CD4-positive, alpha-beta T cell (primary cell): ENCODE results near the gene VEPH1. TPM values are rescaled to one million over a fixed set of nuclear protein-coding genes. Genes with fewer than 3 reads are reported as not detected.

Experiments used
- ATAC-seq: fragments of 200-7000 bp; cut with Tn5 transposase; one replicate; pipeline ENCODE4 v1.10.0; 2022; ENCODE audit warnings: mild to moderate bottlenecking; ENCODE audit not compliant: poor library complexity
- CTCF ChIA-PET: fragments of 350-600 bp; sonication (Branson Sonifier 250); formaldehyde crosslinking; loops from one replicate; lab custom pipeline; 2021; ENCODE audit warnings: antibody characterized with exemption, inconsistent platforms; lab: Charles Lee
- POLR2A ChIA-PET: fragments of 350-600 bp; sonication (Branson Sonifier 250); formaldehyde crosslinking; loops from one replicate; lab custom pipeline; 2021; ENCODE audit warnings: antibody characterized with exemption, inconsistent platforms; lab: Charles Lee
- DNase-seq, 14 experiments: peaks; one replicate each; pipeline ENCODE4 v3.0.0-alpha.2; 2013 to 2020; ENCODE audit warnings: mixed read lengths in 2 of 14
- H3K27ac ChIP-seq, 2 donors: one replicate each; pipeline versions ENCODE4 v1.5.1 to v1.7.0; 2013; ENCODE audit warnings: low read length in 2 of 2, low read depth in 1 of 2, mild to moderate bottlenecking in 1 of 2
- H3K27me3 ChIP-seq, 2 experiments: 1 replicate in 1 of 2; 2 replicates in 1 of 2; pipeline versions ENCODE4 v1.6.1 to v1.7.0; 2013; ENCODE audit warnings: low read length in 2 of 2, control low read depth in 1 of 2, mild to moderate bottlenecking in 1 of 2, moderate library complexity in 1 of 2; ENCODE audit not compliant: insufficient read depth in 2 of 2, control insufficient read depth in 1 of 2
- H3K36me3 ChIP-seq: one replicate; pipeline ENCODE4 v1.6.1; 2013; ENCODE audit warnings: low read length, control low read depth; ENCODE audit not compliant: insufficient read depth
- H3K4me1 ChIP-seq: one replicate; pipeline ENCODE4 v1.6.1; 2013; ENCODE audit warnings: low read length, control low read depth; ENCODE audit not compliant: insufficient read depth
- H3K4me3 ChIP-seq: one replicate; pipeline ENCODE4 v1.5.1; 2013; ENCODE audit warnings: mild to moderate bottlenecking, low read length, moderate library complexity
- H3K9me3 ChIP-seq, 2 experiments: 1 replicate in 1 of 2; 2 replicates in 1 of 2; pipeline versions ENCODE4 v1.6.1 to v1.7.0; 2013; ENCODE audit warnings: low read length in 2 of 2, mild to moderate bottlenecking in 2 of 2, control low read depth in 1 of 2, moderate library complexity in 1 of 2; ENCODE audit not compliant: control insufficient read depth in 1 of 2, insufficient read depth in 1 of 2
- H3K27ac Mint-ChIP-seq: one replicate; pipeline ENCODE4 v1.8.0; 2020; ENCODE audit warnings: mixed read lengths
- H3K27me3 Mint-ChIP-seq: one replicate; pipeline ENCODE4 v1.8.0; 2021; ENCODE audit warnings: mixed read lengths
- H3K36me3 Mint-ChIP-seq: one replicate; pipeline ENCODE4 v1.8.0; 2021; ENCODE audit warnings: low read depth, mixed read lengths
- H3K4me1 Mint-ChIP-seq: one replicate; pipeline ENCODE4 v1.8.0; 2021; ENCODE audit warnings: low read depth, mixed read lengths
- H3K4me3 Mint-ChIP-seq: one replicate; pipeline ENCODE4 v1.8.0; 2020; ENCODE audit warnings: mild to moderate bottlenecking, mixed read lengths
- H3K9me3 Mint-ChIP-seq: one replicate; pipeline ENCODE4 v1.8.0; 2020; ENCODE audit warnings: mixed read lengths
- CTCF ChIP-seq: fragments of 200-600 bp; IDR thresholded peaks from one replicate; pipeline ENCODE4 v1.8.0; 2022; ENCODE audit warnings: antibody characterized with exemption, mild to moderate bottlenecking
- intact Hi-C, 2 experiments: fragments of 100-400 bp; cut with DNase I in 1 of 2; cut with micrococcal nuclease in 1 of 2; formaldehyde crosslinking; loops; one replicate each; pipeline versions ENCODE4 v1.15.1 to v1.9.0; 2023 to 2025; cut with DNase I, micrococcal nuclease
- total RNA-seq, 174 experiments: library from RNA in 2 of 174; stranded (reverse) in 2 of 174; gene quantifications; one replicate each; pipeline ENCODE4 v1.2.3 and lab custom pipeline; 2021 to 2026

VEPH1 gene
- total RNA-seq, 2 experiments from 2014 or later = not detected

GRCh38 chr3:157285141-157285540 lies 218.1 kb downstream of the VEPH1 start:
- ChIA-PET POLR2A (no interaction called here), CTCF (no interaction called here)
- H3K27me3 ChIP-seq = no peaks in the 10 kb centered on the region
- Mint-ChIP-seq H3K27ac (no peak overlapping the region), H3K27me3 (no peaks in the 10 kb centered on the region), H3K4me1 (no peaks in the 10 kb centered on the region), H3K36me3 (no peaks in the 10 kb centered on the region), H3K9me3 (no peaks in the 10 kb centered on the region), H3K4me3 (no peak overlapping the region)
- no peak overlapping the region for H3K27ac ChIP-seq
- H3K36me3 ChIP-seq = no peaks in the 10 kb centered on the region
- H3K9me3 ChIP-seq = no peaks in the 10 kb centered on the region
- intact Hi-C loops = no loop called here
- DNase-seq (no peak), ATAC-seq (no peak)
- H3K4me1 ChIP-seq = no peaks in the 10 kb centered on the region
- H3K4me3 ChIP-seq = no peak overlapping the region
- no peak for TF ChIP-seq CTCF

GRCh38 chr3:157284688-157285087 lies 218.5 kb downstream of the VEPH1 start:
- Mint-ChIP-seq H3K4me3 (no peak overlapping the region), H3K27ac (no peak overlapping the region), H3K9me3 (no peaks in the 10 kb centered on the region), H3K4me1 (no peaks in the 10 kb centered on the region), H3K27me3 (no peaks in the 10 kb centered on the region), H3K36me3 (no peaks in the 10 kb centered on the region)
- no peaks in the 10 kb centered on the region for H3K27me3 ChIP-seq
- intact Hi-C loops = no loop called here
- no peaks in the 10 kb centered on the region for H3K9me3 ChIP-seq
- ChIA-PET POLR2A (no interaction called here), CTCF (no interaction called here)
- no peak for DNase-seq
- H3K4me1 ChIP-seq = no peaks in the 10 kb centered on the region
- no peak for TF ChIP-seq CTCF
- H3K27ac ChIP-seq = no peak overlapping the region
- ATAC-seq = no peak
- no peaks in the 10 kb centered on the region for H3K36me3 ChIP-seq
- H3K4me3 ChIP-seq = no peak overlapping the region

- H3K9me3 ChIP-seq = no peaks in the 10 kb centered on the region
- H3K36me3 ChIP-seq = no peaks in the 10 kb centered on the region
- H3K9me3 Mint-ChIP-seq = no peaks in the 10 kb centered on the region
- no peaks in the 10 kb centered on the region for H3K36me3 Mint-ChIP-seq
- H3K27ac Mint-ChIP-seq = no peak overlapping the region
- no peaks in the 10 kb centered on the region for H3K27me3 Mint-ChIP-seq
- no peaks in the 10 kb centered on the region for H3K4me1 ChIP-seq
- ATAC-seq = no peak
- no peak overlapping the region for H3K4me3 Mint-ChIP-seq
- intact Hi-C loops = no loop called here
- H3K4me1 Mint-ChIP-seq = no peaks in the 10 kb centered on the region
- DNase-seq = no peak
- no peak overlapping the region for H3K27ac ChIP-seq
- no peaks in the 10 kb centered on the region for H3K27me3 ChIP-seq
- no peak overlapping the region for H3K4me3 ChIP-seq
- ChIA-PET CTCF (no interaction called here), POLR2A (no interaction called here)
- TF ChIP-seq CTCF = no peak
Measured at GRCh38 chr3:157282261-157283191, 220.7 kb downstream of the VEPH1 start.
